ENCODE results near the gene FJX1.

Gene FJX1

GRCh38 chr11:35641171-35641897 lies 23.1 kb downstream of the FJX1 start:
- H3K36me3 ChIP-seq (ENCODE audit: control insufficient read depth in 2 of 2, insufficient read depth in 1 of 2, low read length in 2 of 2): no peaks in the 10 kb centered on the region
- POLR2A ChIA-PET: no interaction called here

GRCh38 chr11:35641964-35642363 lies 23.7 kb downstream of the FJX1 start:
- no peaks in the 10 kb centered on the region for H3K9me3 ChIP-seq (ENCODE audit: control insufficient read depth, insufficient read depth, low read depth, low read length)
- POLR2A ChIA-PET: no interaction called here
- no peak overlapping the region for H3K27ac ChIP-seq (ENCODE audit: extremely low read depth, low read depth, low read length)
- CTCF ChIA-PET: no interaction called here
- TF ChIP-seq ZNF843 (tag by site-specific recombination; IDR thresholded peaks at IDR 0.05) (no peak), ZNF302 (tag by site-specific recombination; IDR thresholded peaks at IDR 0.05; ENCODE audit: low read depth) (no peak), ZFP41 (tag by site-specific recombination; IDR thresholded peaks at IDR 0.05; ENCODE audit: borderline replicate concordance) (no peak), AEBP2 (tag by site-specific recombination; IDR thresholded peaks at IDR 0.05; ENCODE audit: borderline replicate concordance) (no peak), ZNF473 (tag by site-specific recombination; IDR thresholded peaks at IDR 0.05) (no peak), ZNF324 (tag by site-specific recombination; IDR thresholded peaks at IDR 0.05) (no peak), ZNF548 (tag by site-specific recombination; IDR thresholded peaks at IDR 0.05) (no peak)
- TF ChIP-seq, protein P1, sequence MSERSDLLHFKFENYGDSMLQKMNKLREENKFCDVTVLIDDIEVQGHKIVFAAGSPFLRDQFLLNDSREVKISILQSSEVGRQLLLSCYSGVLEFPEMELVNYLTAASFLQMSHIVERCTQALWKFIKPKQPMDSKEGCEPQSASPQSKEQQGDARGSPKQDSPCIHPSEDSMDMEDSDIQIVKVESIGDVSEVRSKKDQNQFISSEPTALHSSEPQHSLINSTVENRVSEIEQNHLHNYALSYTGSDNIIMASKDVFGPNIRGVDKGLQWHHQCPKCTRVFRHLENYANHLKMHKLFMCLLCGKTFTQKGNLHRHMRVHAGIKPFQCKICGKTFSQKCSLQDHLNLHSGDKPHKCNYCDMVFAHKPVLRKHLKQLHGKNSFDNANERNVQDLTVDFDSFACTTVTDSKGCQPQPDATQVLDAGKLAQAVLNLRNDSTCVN (tag by site-specific recombination; optimal IDR thresholded peaks at IDR 0.05): no peak
- TF ChIP-seq, protein P2, sequence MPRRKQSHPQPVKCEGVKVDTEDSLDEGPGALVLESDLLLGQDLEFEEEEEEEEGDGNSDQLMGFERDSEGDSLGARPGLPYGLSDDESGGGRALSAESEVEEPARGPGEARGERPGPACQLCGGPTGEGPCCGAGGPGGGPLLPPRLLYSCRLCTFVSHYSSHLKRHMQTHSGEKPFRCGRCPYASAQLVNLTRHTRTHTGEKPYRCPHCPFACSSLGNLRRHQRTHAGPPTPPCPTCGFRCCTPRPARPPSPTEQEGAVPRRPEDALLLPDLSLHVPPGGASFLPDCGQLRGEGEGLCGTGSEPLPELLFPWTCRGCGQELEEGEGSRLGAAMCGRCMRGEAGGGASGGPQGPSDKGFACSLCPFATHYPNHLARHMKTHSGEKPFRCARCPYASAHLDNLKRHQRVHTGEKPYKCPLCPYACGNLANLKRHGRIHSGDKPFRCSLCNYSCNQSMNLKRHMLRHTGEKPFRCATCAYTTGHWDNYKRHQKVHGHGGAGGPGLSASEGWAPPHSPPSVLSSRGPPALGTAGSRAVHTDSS (tag by site-specific recombination; IDR thresholded peaks at IDR 0.05): no peak
- no peak overlapping the region for H3K4me3 ChIP-seq (ENCODE audit: low read depth, low read length)
- H3K4me1 ChIP-seq (ENCODE audit: control insufficient read depth, insufficient read depth, low read length): peaks cover 5% of the 10 kb centered on the region
- no peaks in the 10 kb centered on the region for H3K36me3 ChIP-seq (ENCODE audit: control insufficient read depth in 2 of 2, insufficient read depth in 1 of 2, low read length in 2 of 2)

More at GRCh38 chr11:35641171-35641897, 23.1 kb downstream of the FJX1 start:
- Histone ChIP-seq H3K4me3 (ENCODE audit: low read depth, low read length) (no peak overlapping the region), H3K27ac (ENCODE audit: extremely low read depth, low read depth, low read length) (no peak overlapping the region), H3K4me1 (ENCODE audit: control insufficient read depth, insufficient read depth, low read length) (peaks cover 5% of the 10 kb centered on the region), H3K9me3 (ENCODE audit: control insufficient read depth, insufficient read depth, low read depth, low read length) (no peaks in the 10 kb centered on the region)
- TF ChIP-seq MZF1 (tag by site-specific recombination; IDR thresholded peaks at IDR 0.05; ENCODE audit: borderline replicate concordance): no peak
- peak; percentile 40 for TF ChIP-seq ZFHX2 (tag by site-specific recombination; conservative IDR thresholded peaks at IDR 0.05)
- no peak for TF ChIP-seq TCF7L2 (IDR thresholded peaks at IDR 0.05; ENCODE audit: borderline replicate concordance, low read depth, low read length)
- TF ChIP-seq GFI1B (tag by site-specific recombination; IDR thresholded peaks at IDR 0.05): no peak
- TF ChIP-seq, protein P3, sequence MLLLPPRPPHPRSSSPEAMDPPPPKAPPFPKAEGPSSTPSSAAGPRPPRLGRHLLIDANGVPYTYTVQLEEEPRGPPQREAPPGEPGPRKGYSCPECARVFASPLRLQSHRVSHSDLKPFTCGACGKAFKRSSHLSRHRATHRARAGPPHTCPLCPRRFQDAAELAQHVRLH (tag by site-specific recombination; IDR thresholded peaks at IDR 0.05): no peak
- TF ChIP-seq KLF9 (tag by site-specific recombination; IDR thresholded peaks at IDR 0.05; ENCODE audit: low read depth): no peak
- TF ChIP-seq ZBTB20 (tag by site-specific recombination; IDR thresholded peaks at IDR 0.05): no peak
- CTCF ChIA-PET: interaction anchor here (0.6 kb wide), 1 partner anchor 205 kb away, joined by 3 read pairs; no protein-coding TSS in a partner anchor

All from HEK293 (cell line).